Epithelial cell of esophagus (primary cell): ENCODE measurements around the gene NOL7.

Source experiments
- DNase-seq: peaks from one replicate; pipeline ENCODE4 v3.0.0; 2010; ENCODE audit warnings: low read depth
- H3K4me3 ChIP-seq: 2 replicates; pipeline ENCODE4 v1.5.1; 2011; ENCODE audit warnings: mild to moderate bottlenecking, low read length, control low read depth
- TF ChIP-seq, protein P1 (sequence below): IDR thresholded peaks from 2 replicates; pipeline ENCODE4 v1.5.1; 2011; ENCODE audit warnings: low read depth, mild to moderate bottlenecking, low read length, control low read depth, inconsistent platforms; ENCODE audit not compliant: insufficient read depth; ENCODE audit errors: missing control alignments

NOL7 gene

DNA sequence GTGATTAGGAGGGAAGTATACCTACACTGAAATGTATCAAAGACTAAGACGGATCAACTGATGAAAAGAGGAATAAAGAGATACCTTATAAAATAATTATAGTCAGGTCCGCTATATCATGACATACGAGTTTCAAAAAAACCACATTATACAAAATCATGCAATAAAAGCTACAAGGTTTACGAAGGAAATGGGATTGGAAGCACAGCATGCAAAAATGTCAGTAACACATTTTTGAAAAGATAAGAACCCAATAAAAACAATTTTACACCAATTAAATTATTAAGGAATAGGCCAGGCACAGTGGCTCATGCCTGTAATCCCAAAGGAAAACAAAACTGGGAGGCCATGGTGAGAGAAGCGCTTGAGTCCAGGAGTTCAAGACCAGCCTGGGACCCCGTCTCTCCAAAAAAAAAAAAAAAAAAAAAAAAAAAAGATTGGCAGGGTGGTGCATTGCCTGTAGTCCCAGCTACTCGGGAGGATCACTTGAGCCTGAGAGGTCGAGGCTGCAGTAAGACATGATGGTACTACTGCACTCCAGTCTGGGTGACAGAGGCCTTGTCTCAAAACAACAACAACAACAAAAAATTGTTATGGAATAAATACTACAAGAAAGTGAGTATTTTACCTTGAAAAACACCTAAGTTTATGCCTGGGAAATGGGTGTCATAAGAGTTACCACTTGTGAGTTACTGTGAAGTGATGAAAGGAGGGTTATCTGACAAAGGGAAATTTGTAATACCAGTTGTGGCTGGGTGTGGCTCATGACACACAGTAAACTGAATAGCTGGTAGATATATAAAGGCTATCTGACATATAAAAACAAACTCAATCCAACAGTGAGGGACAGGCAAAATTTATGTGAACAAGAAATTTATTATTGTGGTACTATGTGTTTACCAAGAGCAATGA lies 51.3 kb downstream of the NOL7 start:
- peak; percentile 84 for DNase-seq

DNA sequence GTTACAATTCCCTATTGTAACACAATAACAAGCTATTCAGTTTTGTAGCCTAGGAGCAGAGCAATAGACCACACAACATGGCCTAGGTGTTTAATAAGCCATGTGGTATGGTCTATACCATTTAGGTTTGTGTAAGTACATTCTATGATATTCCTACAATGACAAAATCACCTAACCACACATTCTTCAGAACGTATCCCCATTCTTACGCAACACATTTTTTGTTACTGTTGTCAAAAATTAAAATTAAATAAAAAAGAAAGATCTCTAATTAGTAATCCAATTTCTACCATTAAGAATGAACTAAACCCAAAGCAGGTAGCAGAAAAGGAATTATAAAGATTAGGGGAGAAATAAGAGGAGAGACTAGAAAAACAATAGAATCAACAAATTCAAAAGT lies 52.5 kb downstream of the NOL7 start:
- peak; percentile 23 for DNase-seq
- TF ChIP-seq, protein P1, sequence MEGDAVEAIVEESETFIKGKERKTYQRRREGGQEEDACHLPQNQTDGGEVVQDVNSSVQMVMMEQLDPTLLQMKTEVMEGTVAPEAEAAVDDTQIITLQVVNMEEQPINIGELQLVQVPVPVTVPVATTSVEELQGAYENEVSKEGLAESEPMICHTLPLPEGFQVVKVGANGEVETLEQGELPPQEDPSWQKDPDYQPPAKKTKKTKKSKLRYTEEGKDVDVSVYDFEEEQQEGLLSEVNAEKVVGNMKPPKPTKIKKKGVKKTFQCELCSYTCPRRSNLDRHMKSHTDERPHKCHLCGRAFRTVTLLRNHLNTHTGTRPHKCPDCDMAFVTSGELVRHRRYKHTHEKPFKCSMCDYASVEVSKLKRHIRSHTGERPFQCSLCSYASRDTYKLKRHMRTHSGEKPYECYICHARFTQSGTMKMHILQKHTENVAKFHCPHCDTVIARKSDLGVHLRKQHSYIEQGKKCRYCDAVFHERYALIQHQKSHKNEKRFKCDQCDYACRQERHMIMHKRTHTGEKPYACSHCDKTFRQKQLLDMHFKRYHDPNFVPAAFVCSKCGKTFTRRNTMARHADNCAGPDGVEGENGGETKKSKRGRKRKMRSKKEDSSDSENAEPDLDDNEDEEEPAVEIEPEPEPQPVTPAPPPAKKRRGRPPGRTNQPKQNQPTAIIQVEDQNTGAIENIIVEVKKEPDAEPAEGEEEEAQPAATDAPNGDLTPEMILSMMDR, result no peak
- H3K4me3 ChIP-seq, result no peak overlapping the region

More for the DNA sequence above, 51.3 kb downstream of the NOL7 start:
- TF ChIP-seq, protein P1, result no peak
- H3K4me3 ChIP-seq, result no peak overlapping the region

DNA sequence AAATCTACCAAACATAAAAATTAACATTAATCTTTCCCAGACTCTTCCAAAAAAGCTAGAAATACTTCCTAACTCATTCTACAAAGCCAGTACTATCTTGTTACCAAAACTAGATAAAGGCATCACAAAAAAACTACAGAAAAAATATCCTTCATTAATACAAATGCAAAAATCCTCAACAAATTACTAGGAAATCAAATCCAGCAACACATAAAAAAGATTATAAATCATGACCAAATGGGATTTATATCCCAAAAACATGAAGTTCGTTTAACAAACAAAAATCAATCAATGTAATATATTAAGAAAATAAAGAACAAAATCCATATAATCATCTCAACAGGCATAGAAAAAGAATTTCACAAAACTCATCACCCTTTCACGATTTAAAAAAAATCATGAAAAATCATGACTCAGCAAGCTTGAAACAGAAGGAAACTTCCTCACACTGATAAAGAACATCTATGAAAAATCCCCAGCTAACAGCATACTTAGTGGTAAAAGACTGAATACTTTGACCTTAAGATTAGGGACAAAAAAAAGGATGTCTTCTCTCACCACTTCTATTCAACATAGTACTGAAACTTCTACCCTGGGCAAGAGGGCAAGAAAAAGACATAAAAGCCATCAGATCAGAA lies 53.3 kb downstream of the NOL7 start:
- H3K4me3 ChIP-seq, result no peak overlapping the region
- TF ChIP-seq, protein P1, result no peak
- DNase-seq, result peak; percentile 19

GRCh38 chr6:13669476-13669875 lies 54.3 kb downstream of the NOL7 start:
- H3K4me3 ChIP-seq, result no peak overlapping the region
- TF ChIP-seq, protein P1, result no peak
- DNase-seq, result no peak
